Ishikawa (cell line): ENCODE data around the gene VPS16.

ENCODE experiments used
- CEBPB ChIP-seq: IDR thresholded peaks from 2 replicates; pipeline ENCODE4 v1.6.1; 2012
- CREB1 ChIP-seq: IDR thresholded peaks from 2 replicates; pipeline ENCODE4 v1.6.1; 2012; ENCODE audit warnings: low read depth
- EGR1 ChIP-seq: IDR thresholded peaks from 2 replicates; pipeline ENCODE4 v1.6.1; 2012
- EP300 ChIP-seq: IDR thresholded peaks from 2 replicates; pipeline ENCODE4 v1.6.1; 2012; ENCODE audit warnings: borderline replicate concordance
- FOXM1 ChIP-seq: IDR thresholded peaks from 2 replicates; pipeline ENCODE4 v1.6.1; 2012; ENCODE audit warnings: low read depth, borderline replicate concordance
- NFIC ChIP-seq: IDR thresholded peaks from 2 replicates; pipeline ENCODE4 v1.6.1; 2012
- RAD21 ChIP-seq: IDR thresholded peaks from 2 replicates; pipeline ENCODE4 v1.6.1; 2012; ENCODE audit warnings: low read depth
- TAF1 ChIP-seq: IDR thresholded peaks from 2 replicates; pipeline ENCODE4 v1.6.1; 2012; ENCODE audit warnings: low read depth, mild to moderate bottlenecking
- TCF12 ChIP-seq: IDR thresholded peaks from 2 replicates; pipeline ENCODE4 v1.6.1; 2012; ENCODE audit warnings: low read depth
- TEAD4 ChIP-seq: IDR thresholded peaks from 2 replicates; pipeline ENCODE4 v1.6.1; 2012
- YY1 ChIP-seq: IDR thresholded peaks from 2 replicates; pipeline ENCODE4 v1.6.1; 2012; ENCODE audit warnings: low read depth
- ZBTB7A ChIP-seq: IDR thresholded peaks from 2 replicates; pipeline ENCODE4 v1.6.1; 2012; ENCODE audit warnings: low read depth
- TF ChIP-seq, protein P1 (sequence below): IDR thresholded peaks from 2 replicates; pipeline ENCODE4 v1.6.1; 2012
- TF ChIP-seq, protein P2 (sequence below): IDR thresholded peaks from 2 replicates; pipeline ENCODE4 v1.6.1; 2012; ENCODE audit warnings: low read depth, mild to moderate bottlenecking
- TF ChIP-seq, protein P3 (sequence below): IDR thresholded peaks from 2 replicates; pipeline ENCODE4 v1.6.1; 2012

The VPS16 gene

DNA sequence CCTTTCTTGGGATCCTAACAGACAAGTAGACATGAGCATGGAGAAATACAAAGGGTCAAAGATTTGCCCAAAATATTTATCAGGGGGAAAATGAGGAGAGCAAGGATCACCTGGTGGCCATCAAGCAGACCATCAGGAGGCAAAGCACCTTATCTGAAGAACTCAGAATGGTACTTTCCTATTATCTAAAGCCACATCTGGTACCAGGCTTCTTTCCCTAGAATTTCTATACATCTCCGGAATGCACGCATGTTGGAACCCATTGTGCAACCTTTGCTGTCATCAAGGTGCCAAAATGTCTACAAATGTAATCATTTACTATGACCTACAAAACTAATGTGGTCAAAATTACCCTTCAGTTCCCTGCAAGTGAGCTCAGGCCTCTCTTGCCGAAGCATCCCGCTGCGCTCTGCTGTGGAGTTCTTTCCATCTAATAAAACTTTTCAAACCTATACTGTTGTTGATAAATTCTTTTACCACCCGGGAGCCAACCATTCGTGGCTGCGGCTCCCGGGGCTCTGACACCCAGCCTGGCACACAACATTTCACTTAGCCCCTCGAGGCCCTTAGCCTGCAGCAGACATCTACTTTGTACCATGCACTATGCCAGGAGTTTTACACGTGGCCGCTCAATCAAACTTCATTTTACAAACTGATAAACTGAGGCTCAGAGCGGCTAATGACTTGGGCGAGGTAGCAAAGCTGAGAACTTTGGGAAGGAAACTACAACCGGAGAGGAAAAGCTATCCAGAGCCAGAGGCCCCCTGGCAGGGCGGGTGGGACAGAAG lies 36.3 kb upstream of the VPS16 start:
- TF ChIP-seq NFIC (no peak), YY1 (no peak), CEBPB (no peak), CREB1 (no peak), RAD21 (no peak), TAF1 (no peak), TEAD4 (no peak), TCF12 (no peak), EP300 (no peak), ZBTB7A (no peak), EGR1 (no peak), FOXM1 (no peak)
- TF ChIP-seq, protein P1, sequence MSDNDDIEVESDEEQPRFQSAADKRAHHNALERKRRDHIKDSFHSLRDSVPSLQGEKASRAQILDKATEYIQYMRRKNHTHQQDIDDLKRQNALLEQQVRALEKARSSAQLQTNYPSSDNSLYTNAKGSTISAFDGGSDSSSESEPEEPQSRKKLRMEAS: no peak
- TF ChIP-seq, protein P2, sequence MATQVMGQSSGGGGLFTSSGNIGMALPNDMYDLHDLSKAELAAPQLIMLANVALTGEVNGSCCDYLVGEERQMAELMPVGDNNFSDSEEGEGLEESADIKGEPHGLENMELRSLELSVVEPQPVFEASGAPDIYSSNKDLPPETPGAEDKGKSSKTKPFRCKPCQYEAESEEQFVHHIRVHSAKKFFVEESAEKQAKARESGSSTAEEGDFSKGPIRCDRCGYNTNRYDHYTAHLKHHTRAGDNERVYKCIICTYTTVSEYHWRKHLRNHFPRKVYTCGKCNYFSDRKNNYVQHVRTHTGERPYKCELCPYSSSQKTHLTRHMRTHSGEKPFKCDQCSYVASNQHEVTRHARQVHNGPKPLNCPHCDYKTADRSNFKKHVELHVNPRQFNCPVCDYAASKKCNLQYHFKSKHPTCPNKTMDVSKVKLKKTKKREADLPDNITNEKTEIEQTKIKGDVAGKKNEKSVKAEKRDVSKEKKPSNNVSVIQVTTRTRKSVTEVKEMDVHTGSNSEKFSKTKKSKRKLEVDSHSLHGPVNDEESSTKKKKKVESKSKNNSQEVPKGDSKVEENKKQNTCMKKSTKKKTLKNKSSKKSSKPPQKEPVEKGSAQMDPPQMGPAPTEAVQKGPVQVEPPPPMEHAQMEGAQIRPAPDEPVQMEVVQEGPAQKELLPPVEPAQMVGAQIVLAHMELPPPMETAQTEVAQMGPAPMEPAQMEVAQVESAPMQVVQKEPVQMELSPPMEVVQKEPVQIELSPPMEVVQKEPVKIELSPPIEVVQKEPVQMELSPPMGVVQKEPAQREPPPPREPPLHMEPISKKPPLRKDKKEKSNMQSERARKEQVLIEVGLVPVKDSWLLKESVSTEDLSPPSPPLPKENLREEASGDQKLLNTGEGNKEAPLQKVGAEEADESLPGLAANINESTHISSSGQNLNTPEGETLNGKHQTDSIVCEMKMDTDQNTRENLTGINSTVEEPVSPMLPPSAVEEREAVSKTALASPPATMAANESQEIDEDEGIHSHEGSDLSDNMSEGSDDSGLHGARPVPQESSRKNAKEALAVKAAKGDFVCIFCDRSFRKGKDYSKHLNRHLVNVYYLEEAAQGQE: no peak
- TF ChIP-seq, protein P3, sequence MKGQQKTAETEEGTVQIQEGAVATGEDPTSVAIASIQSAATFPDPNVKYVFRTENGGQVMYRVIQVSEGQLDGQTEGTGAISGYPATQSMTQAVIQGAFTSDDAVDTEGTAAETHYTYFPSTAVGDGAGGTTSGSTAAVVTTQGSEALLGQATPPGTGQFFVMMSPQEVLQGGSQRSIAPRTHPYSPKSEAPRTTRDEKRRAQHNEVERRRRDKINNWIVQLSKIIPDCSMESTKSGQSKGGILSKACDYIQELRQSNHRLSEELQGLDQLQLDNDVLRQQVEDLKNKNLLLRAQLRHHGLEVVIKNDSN: no peak

- no peak for TF ChIP-seq YY1
- no peak for TF ChIP-seq RAD21
- no peak for TF ChIP-seq EP300
- TF ChIP-seq TAF1: no peak
- TF ChIP-seq TEAD4: no peak
- TF ChIP-seq CREB1: no peak
- TF ChIP-seq, protein P2: no peak
- no peak for TF ChIP-seq ZBTB7A
- TF ChIP-seq EGR1: no peak
- no peak for TF ChIP-seq TCF12
- TF ChIP-seq CEBPB: no peak
- TF ChIP-seq, protein P1: no peak
- no peak for TF ChIP-seq NFIC
- no peak for TF ChIP-seq FOXM1
- TF ChIP-seq, protein P3: no peak
Measured at GRCh38 chr20:2804852-2805688, 35.5 kb upstream of the VPS16 start.

GRCh38 chr20:2805689-2806350 lies 34.7 kb upstream of the VPS16 start:
- TF ChIP-seq RAD21 (no peak), EGR1 (peak; percentile 81)

DNA sequence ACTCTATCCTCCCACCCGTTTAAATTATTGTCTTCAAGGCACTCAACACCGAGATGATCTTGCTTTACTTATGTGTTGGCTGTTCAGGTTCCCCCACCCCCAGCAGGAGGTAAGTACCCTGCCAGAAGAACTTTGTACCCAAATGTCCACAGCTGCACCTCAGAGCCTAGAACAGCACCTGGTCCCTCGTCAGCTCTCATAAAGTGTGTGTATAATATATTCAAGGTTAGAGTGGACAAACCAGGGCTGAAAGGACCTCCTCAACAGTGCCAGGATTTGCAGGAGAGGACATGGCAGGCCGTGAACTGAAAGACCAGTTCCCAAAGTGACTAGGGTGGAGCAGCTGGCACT lies 34.2 kb upstream of the VPS16 start:
- TF ChIP-seq ZBTB7A (no peak), RAD21 (no peak), EP300 (no peak), TCF12 (no peak), TAF1 (no peak), TEAD4 (no peak), CREB1 (no peak), YY1 (no peak), FOXM1 (no peak), CEBPB (no peak), EGR1 (no peak)
- TF ChIP-seq, protein P1: no peak
- TF ChIP-seq, protein P2: no peak
- TF ChIP-seq, protein P3: no peak
